GM19324 (cell line): ENCODE results near the gene SGCD.
"Not testable (repeated sequence)": the region's sequence is repeated elsewhere in the genome, so short reads cannot be mapped to it uniquely, and the experiment has no call there.

Experiments
- ATAC-seq: cut with Tn5 transposase; IDR thresholded peaks from one replicate; pipeline ENCODE4 v1.9.1; 2021; ENCODE audit warnings: mild to moderate bottlenecking, moderate library complexity; ENCODE audit not compliant: unreplicated experiment, low FRiP score

SGCD gene

GRCh38 chr5:156610582-156610981 is 283.6 kb downstream of the SGCD start:
- ATAC-seq: not testable (repeated sequence)

GRCh38 chr5:156615901-156616300 is 288.9 kb downstream of the SGCD start:
- ATAC-seq: no peak

- no peak for ATAC-seq
These were observed 290.5 kb downstream of the SGCD start for GRCh38 chr5:156617426-156617825.

DNA sequence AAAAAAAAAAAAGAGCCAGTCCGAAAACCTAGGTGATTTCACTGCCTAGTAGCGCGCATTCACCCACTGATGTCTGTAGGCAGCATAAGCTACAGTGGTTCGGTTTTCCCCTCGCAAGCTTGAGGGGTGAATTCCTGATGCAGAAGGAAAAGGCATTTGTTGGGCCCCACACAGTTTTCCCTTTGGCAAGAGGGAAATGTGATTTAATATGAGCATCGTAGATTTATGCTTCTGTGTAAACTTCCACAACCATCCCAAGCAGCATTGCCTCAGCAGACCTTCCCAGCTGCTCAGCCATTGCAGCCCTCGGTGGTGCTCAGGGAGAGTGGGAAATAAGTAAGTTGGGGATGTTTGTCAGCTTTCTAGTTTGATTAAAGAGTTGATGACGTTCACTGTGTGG is 291.6 kb downstream of the SGCD start:
- no peak for ATAC-seq

DNA sequence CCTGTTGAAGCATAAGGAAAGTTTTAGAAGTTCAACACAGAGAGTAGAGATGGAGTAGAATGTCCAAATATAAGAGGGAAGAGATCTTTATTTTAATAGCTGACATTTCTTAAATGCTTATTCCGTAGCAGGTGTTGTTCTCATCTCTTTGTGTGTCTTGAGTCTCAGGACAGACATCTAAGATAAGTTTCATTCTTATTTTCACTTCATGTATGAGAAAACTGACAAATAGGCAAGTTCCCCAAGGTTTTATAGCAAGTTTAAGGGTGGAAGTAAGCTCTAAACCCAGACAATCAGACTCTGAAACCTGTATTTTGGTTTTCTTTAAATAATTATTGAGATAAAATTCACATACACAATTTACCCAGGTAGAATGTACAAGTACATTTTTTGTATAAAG is 294.8 kb downstream of the SGCD start:
- ATAC-seq: no peak

- no peak for ATAC-seq
These were observed 296.5 kb downstream of the SGCD start for GRCh38 chr5:156623381-156624040.

GRCh38 chr5:156624686-156625085 is 297.7 kb downstream of the SGCD start:
- no peak for ATAC-seq

GRCh38 chr5:156628421-156628820 is 301.5 kb downstream of the SGCD start:
- no peak for ATAC-seq

DNA sequence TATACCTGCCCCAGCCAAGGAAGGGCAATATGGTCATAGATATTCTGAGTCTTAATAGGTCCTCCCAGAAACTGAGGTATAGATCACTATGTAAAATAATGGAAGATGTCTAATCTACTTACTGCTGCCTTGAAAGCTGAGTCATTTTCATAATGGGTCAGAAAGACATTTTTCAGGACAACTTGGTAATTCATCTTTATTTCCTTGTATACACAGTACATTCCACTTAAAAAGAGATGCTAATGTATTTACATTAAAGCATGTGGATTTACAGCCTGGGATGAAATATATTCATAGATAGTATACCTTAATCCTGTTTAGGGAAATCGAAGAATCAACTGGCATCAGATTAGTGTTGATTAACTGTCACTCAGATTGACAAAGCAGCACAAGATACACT is 304.0 kb downstream of the SGCD start:
- no peak for ATAC-seq

DNA sequence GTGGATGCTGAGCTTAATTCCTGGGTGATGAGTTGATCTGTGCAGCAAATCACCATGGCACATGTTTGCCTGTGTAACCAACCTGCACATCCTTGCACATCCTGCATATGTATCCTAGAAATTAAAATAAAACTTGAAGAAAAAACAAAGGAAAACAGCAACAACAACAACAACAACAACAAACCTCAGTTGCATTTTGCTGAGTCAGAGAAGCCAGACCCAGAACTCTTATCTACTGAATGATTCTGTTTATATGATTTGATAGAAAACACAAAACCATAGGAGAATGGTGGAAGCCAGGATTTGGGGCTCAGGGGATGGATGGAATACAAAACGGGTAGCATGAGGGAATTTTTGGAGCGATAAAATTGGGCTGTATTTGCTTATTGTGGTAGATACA is 307.3 kb downstream of the SGCD start:
- ATAC-seq: no peak

DNA sequence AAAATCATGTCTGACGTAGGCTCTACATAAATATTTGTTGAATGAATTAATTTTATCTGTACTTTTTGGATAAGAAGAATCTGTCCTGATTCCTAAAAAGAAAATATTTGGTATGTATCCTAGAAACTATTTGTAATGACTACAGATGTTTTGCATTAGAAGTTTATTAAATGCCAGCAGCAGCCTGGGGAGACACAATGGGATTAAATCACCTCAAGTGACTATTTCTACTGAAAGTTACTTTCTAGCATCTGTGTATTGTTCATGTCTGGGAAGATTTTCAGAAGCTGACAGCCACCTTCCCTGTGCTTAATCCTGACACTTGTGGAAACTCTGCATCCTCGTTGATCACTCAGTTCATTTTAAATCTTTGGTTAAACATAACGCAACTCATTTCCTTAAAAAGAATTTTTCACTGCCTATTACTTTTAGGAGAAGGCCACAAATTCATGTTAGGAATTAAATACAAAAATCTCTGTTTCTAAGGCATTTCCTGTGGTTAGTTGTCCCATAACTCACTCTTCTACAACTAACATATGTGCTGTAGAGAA is 313.8 kb downstream of the SGCD start:
- no peak for ATAC-seq

- ATAC-seq: no peak
These were observed 314.7 kb downstream of the SGCD start for GRCh38 chr5:156641686-156642085.

DNA sequence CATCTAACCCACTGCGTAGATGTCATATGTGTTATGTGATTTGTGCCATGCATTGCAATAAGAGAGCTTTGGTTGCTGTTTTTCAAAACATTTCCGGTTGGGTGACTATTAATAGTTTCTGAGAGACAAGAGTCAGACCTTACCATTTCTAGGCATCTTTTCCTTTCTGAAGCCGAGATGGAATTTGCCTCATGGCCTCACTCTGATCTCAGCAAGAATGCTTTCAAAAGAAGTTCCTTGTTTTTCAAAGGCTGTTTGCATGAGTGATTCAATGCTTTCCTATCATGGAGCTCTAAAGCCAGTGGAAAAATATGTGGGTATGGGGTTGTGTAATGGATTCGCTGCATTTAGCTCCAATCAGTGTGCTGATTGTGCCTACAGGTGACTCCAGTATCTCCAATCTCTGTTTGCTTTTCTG is 320.1 kb downstream of the SGCD start:
- ATAC-seq: no peak

DNA sequence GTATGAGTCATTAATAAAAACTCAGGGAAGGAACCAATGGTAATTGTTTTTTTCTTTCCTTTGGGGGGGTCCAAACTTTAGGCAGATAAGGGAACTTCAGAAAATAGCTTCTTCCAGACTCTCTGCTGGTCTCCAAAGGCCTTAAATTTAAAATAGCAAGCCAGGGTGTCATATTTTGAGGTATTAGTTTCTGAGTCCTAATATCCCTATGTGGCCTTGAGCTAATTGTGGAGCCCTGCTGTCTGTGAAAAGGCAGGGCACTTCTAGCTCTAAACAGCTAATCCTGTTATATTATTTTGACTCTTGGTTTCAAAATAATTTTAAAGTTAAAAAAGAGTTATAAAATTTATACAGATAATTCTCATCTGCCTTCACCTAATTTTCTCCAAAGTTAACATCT is 327.5 kb downstream of the SGCD start:
- ATAC-seq: no peak

GRCh38 chr5:156655732-156656131 is 328.8 kb downstream of the SGCD start:
- no peak for ATAC-seq

DNA sequence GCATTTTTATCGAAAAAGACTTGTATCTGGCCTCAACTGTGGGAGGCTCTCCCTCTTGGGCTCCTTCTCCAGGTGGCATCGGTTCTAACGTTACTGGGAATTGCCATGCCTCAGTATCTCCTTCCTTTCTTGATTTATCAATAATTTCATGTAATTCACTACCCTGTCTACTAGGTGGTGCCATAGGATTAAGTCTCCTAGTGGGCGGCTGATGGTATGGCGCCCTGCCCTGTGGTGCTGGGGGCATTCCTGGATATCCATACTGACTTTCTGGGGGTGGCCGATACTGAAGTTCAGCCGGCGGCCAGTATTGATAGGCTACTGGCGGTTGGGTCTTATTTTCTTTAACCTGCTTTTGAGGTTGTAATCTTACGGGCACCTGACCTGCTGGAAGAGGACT is 337.9 kb downstream of the SGCD start:
- ATAC-seq: not testable (repeated sequence)

- not testable (repeated sequence) for ATAC-seq
These were observed 339.7 kb downstream of the SGCD start for GRCh38 chr5:156666686-156667085.

- ATAC-seq: no peak
These were observed 340.7 kb downstream of the SGCD start for GRCh38 chr5:156667616-156668015.

GRCh38 chr5:156669416-156669815 is 342.5 kb downstream of the SGCD start:
- ATAC-seq: no peak

DNA sequence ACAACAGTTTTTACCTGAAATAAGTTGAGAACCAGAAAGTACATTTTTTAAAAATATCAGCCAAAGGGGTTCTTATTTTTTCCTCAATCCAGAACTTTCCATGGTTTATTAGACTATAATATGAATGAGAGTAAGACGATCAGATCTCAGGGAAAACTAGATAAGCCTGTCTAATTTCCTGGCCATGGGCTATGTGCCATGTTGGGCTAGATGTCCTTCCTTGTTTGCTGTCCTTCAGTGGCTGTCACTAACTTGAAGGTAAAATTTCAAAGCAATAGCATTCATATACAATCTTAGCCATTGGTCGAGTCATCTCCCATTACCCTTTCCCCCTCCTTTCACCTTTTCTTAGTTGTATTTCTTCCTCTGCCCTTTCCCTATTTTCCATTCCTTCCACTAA is 343.7 kb downstream of the SGCD start:
- no peak for ATAC-seq

DNA sequence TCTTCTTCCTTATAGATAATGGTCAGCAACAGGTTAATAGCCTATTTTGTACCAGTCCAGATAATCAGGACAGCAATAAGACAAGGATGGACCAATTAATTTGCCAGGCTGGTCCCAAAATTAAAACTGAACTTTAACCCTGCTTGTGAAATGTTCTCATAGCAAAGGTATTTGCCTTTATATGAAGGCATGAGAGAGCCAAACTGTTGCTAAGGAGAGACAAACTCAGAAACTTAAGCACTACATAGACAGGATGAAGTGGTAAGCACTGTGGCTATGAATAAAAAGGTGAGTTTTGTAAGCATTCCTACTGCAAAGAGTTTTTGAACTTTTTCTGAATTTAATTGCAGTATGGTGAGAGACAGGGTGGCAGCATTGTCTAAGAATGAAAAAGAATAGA is 348.4 kb downstream of the SGCD start:
- ATAC-seq: no peak

- ATAC-seq: no peak
These were observed 351.0 kb downstream of the SGCD start for GRCh38 chr5:156677963-156678362.

DNA sequence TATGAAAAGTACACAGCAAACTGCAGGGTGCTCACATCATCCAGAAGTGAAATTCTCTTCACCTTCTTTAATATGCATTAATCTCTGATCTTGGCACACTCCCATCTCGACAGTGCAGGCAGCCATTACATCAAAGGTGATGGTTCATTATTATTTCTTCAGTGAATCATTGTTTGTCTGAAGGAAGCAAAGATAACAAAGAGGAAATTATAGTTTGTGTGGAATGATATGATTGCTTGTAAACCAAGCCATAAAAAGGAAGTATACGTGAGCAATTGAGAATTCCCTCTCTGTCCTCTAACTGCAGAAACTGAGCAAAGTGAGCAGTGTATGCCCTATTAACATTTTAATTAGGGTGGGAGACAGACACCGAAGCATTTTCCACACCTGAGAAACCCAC is 351.5 kb downstream of the SGCD start:
- no peak for ATAC-seq
